B cell (primary cell): ENCODE results near the gene MYDGF. TPM values are rescaled to one million over a fixed set of nuclear protein-coding genes. Genes with fewer than 3 reads are reported as not detected.

Experiments
- ATAC-seq: fragments of 200-7000 bp; cut with Tn5 transposase; one replicate; pipeline ENCODE4 v1.10.0; 2021; ENCODE audit warnings: low read depth, mild to moderate bottlenecking, moderate number of reproducible peaks, moderate library complexity
- CTCF ChIA-PET: fragments of 350-600 bp; sonication (Branson Sonifier 250); formaldehyde crosslinking; loops from one replicate; lab custom pipeline; 2021; ENCODE audit warnings: antibody characterized with exemption, inconsistent platforms; lab: Charles Lee
- POLR2A ChIA-PET: fragments of 350-600 bp; sonication (Branson Sonifier 250); formaldehyde crosslinking; loops from one replicate; lab custom pipeline; 2021; ENCODE audit warnings: antibody characterized with exemption; lab: Charles Lee
- DNase-seq: peaks from one replicate; pipeline ENCODE4 v3.0.0; 2013
- H2AFZ ChIP-seq: 2 replicates; pipeline ENCODE4 v1.6.1; 2012; ENCODE audit warnings: mild to moderate bottlenecking, low read depth, low read length; ENCODE audit not compliant: insufficient read depth, poor library complexity, severe bottlenecking
- H3K27ac ChIP-seq, 2 donors: 1 replicate in 1 of 2; 2 replicates in 1 of 2; pipeline ENCODE4 v1.5.1; 2012 to 2013; ENCODE audit warnings: low read length in 2 of 2, mild to moderate bottlenecking in 2 of 2, moderate library complexity in 1 of 2
- H3K27me3 ChIP-seq, 4 experiments: fragments of 200-600 bp in 1 of 4; sonication (generic) in 1 of 4; replicated peaks in 1 of 4; 1 replicate in 2 of 4; 2 replicates in 2 of 4; pipeline versions ENCODE4 v1.6.1 to v1.7.0; 2013 to 2016; ENCODE audit warnings: low read length in 3 of 4, mild to moderate bottlenecking in 2 of 4, mixed read lengths in 1 of 4, moderate library complexity in 1 of 4; ENCODE audit not compliant: insufficient read depth in 4 of 4, control insufficient read depth in 3 of 4; ENCODE audit errors: control extremely low read depth in 1 of 4
- H3K36me3 ChIP-seq, 2 experiments: replicated peaks in 1 of 2; 1 replicate in 1 of 2; 2 replicates in 1 of 2; pipeline versions ENCODE4 v1.6.1 to v1.7.1; 2013; ENCODE audit warnings: low read length in 1 of 2; ENCODE audit not compliant: insufficient read depth in 2 of 2, control insufficient read depth in 1 of 2; ENCODE audit errors: control extremely low read depth in 1 of 2, extremely low read depth in 1 of 2
- H3K4me1 ChIP-seq, 2 donors: fragments of 200-600 bp in 1 of 2; sonication (generic) in 1 of 2; 1 replicate in 1 of 2; 2 replicates in 1 of 2; pipeline versions ENCODE4 v1.5.1 to v1.6.1; 2013 to 2017; ENCODE audit warnings: low read length in 2 of 2; ENCODE audit not compliant: control insufficient read depth in 2 of 2, insufficient read depth in 2 of 2
- H3K4me2 ChIP-seq: replicated peaks from 2 replicates; pipeline ENCODE3; 2012; ENCODE audit warnings: mild to moderate bottlenecking, low read depth, low read length; ENCODE audit not compliant: poor library complexity, severe bottlenecking
- H3K4me3 ChIP-seq, 5 experiments: fragments of 200-600 bp in 1 of 5; sonication (generic) in 1 of 5; 1 replicate in 3 of 5; 2 replicates in 2 of 5; pipeline versions ENCODE4 v1.5.1 to v1.7.0; 2011 to 2016; ENCODE audit warnings: low read length in 4 of 5, mild to moderate bottlenecking in 4 of 5, low read depth in 2 of 5, control low read depth in 1 of 5, moderate library complexity in 1 of 5; ENCODE audit not compliant: insufficient read depth in 1 of 5; ENCODE audit errors: control extremely low read depth in 1 of 5, extremely low read depth in 1 of 5
- H3K79me2 ChIP-seq: fragments of 200-600 bp; sonication (generic); one replicate; pipeline ENCODE4 v1.6.0; 2016; ENCODE audit warnings: low read length; ENCODE audit not compliant: control insufficient read depth, insufficient read depth
- H3K9ac ChIP-seq: fragments of 200-600 bp; sonication (generic); 2 replicates; pipeline ENCODE4 v1.6.1; 2017; ENCODE audit warnings: mild to moderate bottlenecking, low read length, moderate library complexity
- H3K9me3 ChIP-seq, 3 donors: one replicate each; pipeline versions ENCODE4 v1.6.1 to v1.7.1; 2013; ENCODE audit warnings: low read length in 2 of 3; ENCODE audit not compliant: control insufficient read depth in 2 of 3, insufficient read depth in 1 of 3; ENCODE audit errors: control extremely low read depth in 1 of 3
- H4K20me1 ChIP-seq: 2 replicates; pipeline ENCODE4 v1.6.0; 2012; ENCODE audit warnings: mild to moderate bottlenecking, low read length; ENCODE audit not compliant: insufficient read depth, control insufficient read depth, poor library complexity, severe bottlenecking
- H3K27ac Mint-ChIP-seq: one replicate; pipeline ENCODE4 v1.8.0; 2021; ENCODE audit warnings: mixed read lengths
- H3K27me3 Mint-ChIP-seq: one replicate; pipeline ENCODE4 v1.8.0; 2021; ENCODE audit warnings: mixed read lengths
- H3K4me1 Mint-ChIP-seq: one replicate; pipeline ENCODE4 v1.8.0; 2021; ENCODE audit warnings: mixed read lengths
- H3K4me3 Mint-ChIP-seq: one replicate; pipeline ENCODE4 v1.8.0; 2021; ENCODE audit warnings: mixed read lengths
- H3K9me3 Mint-ChIP-seq: one replicate; pipeline ENCODE4 v1.8.0; 2022; ENCODE audit warnings: mixed read lengths; ENCODE audit not compliant: insufficient read depth
- CTCF ChIP-seq: fragments of 200-600 bp; IDR thresholded peaks from one replicate; pipeline ENCODE4 v1.8.0; 2022; ENCODE audit warnings: antibody characterized with exemption, mild to moderate bottlenecking
- EZH2 ChIP-seq: IDR thresholded peaks from 2 replicates; pipeline ENCODE4 v1.6.1; 2012; ENCODE audit warnings: borderline replicate concordance, low read depth, mild to moderate bottlenecking, moderate library complexity, low read length; ENCODE audit not compliant: insufficient read depth, poor library complexity, severe bottlenecking
- WGBS: methylation state at CpG from one replicate; pipeline ENCODE4 v1.1.5; 2013; ENCODE audit warnings: missing lambda C conversion rate; ENCODE audit not compliant: insufficient coverage; 5-methylcytosine and 5-hydroxymethylcytosine counted together
- intact Hi-C: fragments of 100-400 bp; cut with micrococcal nuclease; formaldehyde crosslinking; loops from one replicate; pipeline ENCODE4 v1.10.0; 2022
- polyA plus RNA-seq: library from polyadenylated mRNA; depleted of rRNA; stranded (reverse); fragments of >200 nt; gene quantifications from 2 replicates; pipeline ENCODE4 v1.2.3, GENCODE V29; 2012
- total RNA-seq, 2 donors: library from RNA; stranded (reverse); fragments of 120-200 nt in 1 of 2; gene quantifications; 1 replicate in 1 of 2; 2 replicates in 1 of 2; pipeline versions ENCODE4 v1.2.3 to v1.2.4, GENCODE V29; 2013 to 2022

The MYDGF gene
- total and polyA plus RNA-seq, 2 donors (not counting 1 experiment from before 2014, with no cell fraction given), result 21.2 to 42.3 TPM

- Mint-ChIP-seq H3K9me3 (no peaks in the 10 kb centered on the region), H3K4me3 (no peak overlapping the region), H3K4me1 (no peaks in the 10 kb centered on the region), H3K27ac (no peak overlapping the region), H3K27me3 (peaks cover 8% of the 10 kb centered on the region)
- TF ChIP-seq EZH2, result no peak
- no peak for TF ChIP-seq CTCF
- Histone ChIP-seq H2AFZ (no peak overlapping the region), H3K4me2 (no peak overlapping the region), H3K9me3 (peaks cover 0 to 1% (median 0%) of the 10 kb centered on the region in 3 donors), H3K27ac (no peak overlapping the region), H4K20me1 (no peaks in the 10 kb centered on the region), H3K4me3 (no peak overlapping the region), H3K9ac (no peak overlapping the region), H3K27me3 (peaks cover 0 to 8% (median 2%) of the 10 kb centered on the region in 4 experiments), H3K4me1 (no peaks in the 10 kb centered on the region), H3K79me2 (no peaks in the 10 kb centered on the region), H3K36me3 (no peaks in the 10 kb centered on the region)
- 70% methylated on average over 8 of the region's 12 CpGs for WGBS
- ChIA-PET CTCF (no interaction called here), POLR2A (interaction anchor here (0.7 kb wide), 1 partner anchor 107 kb away, joined by 6 read pairs; no protein-coding TSS in a partner anchor)
- intact Hi-C loops, result no loop called here
- DNase-seq (no peak), ATAC-seq (no peak)
Measured at GRCh38 chr19:4622695-4623421, 47.3 kb downstream of the MYDGF start.

- no peak for DNase-seq
Measured at GRCh38 chr19:4620675-4621074, 49.5 kb downstream of the MYDGF start.

More at GRCh38 chr19:4620675-4621074, 49.5 kb downstream of the MYDGF start:
- Mint-ChIP-seq H3K9me3 (no peaks in the 10 kb centered on the region), H3K4me1 (no peaks in the 10 kb centered on the region), H3K27me3 (peaks cover 8% of the 10 kb centered on the region), H3K4me3 (no peak overlapping the region), H3K27ac (no peak overlapping the region)
- intact Hi-C loops, result no loop called here
- H2AFZ ChIP-seq, result no peak overlapping the region
- no peak overlapping the region for H3K4me3 ChIP-seq
- H3K27ac ChIP-seq, result no peak overlapping the region
- no peak overlapping the region for H3K4me2 ChIP-seq
- H3K27me3 ChIP-seq, result peaks cover 0 to 5% (median 2%) of the 10 kb centered on the region in 4 experiments
- H3K79me2 ChIP-seq, result no peaks in the 10 kb centered on the region
- no peaks in the 10 kb centered on the region for H4K20me1 ChIP-seq
- TF ChIP-seq CTCF (no peak), EZH2 (no peak)
- no peak overlapping the region for H3K9ac ChIP-seq
- no peaks in the 10 kb centered on the region for H3K4me1 ChIP-seq
- POLR2A ChIA-PET, result no interaction called here
- CTCF ChIA-PET, result interaction anchor here (1.1 to 1.4 kb wide), 2 partner anchors 13 to 14 kb away, joined by 3 to 6 read pairs; no protein-coding TSS in a partner anchor
- H3K9me3 ChIP-seq, result no peaks in the 10 kb centered on the region
- ATAC-seq, result no peak
- H3K36me3 ChIP-seq, result no peaks in the 10 kb centered on the region
- 83% methylated on average over 2 of the region's 2 CpGs for WGBS
